Measurements from ENCODE around the gene ALPI.
"Not testable (repeated sequence)": the region's sequence is repeated elsewhere in the genome, so short reads cannot be mapped to it uniquely, and the experiment has no call there.

The ALPI gene

GRCh38 chr2:232440220-232441018, 15.5 kb upstream of the ALPI start:
- in situ Hi-C loops (cut with HindIII; ENCODE audit: low sequenced_read_pairs) = not testable (repeated sequence)

GRCh38 chr2:232441147-232441651, 14.8 kb upstream of the ALPI start:
- in situ Hi-C loops (cut with HindIII; ENCODE audit: low sequenced_read_pairs) = no loop called here

GRCh38 chr2:232441922-232442321, 14.0 kb upstream of the ALPI start:
- in situ Hi-C loops (cut with HindIII; ENCODE audit: low sequenced_read_pairs) = not testable (repeated sequence)

- in situ Hi-C loops (cut with HindIII; ENCODE audit: low sequenced_read_pairs) = not testable (repeated sequence)
These were observed 13.5 kb upstream of the ALPI start for GRCh38 chr2:232442431-232442830.

- in situ Hi-C loops (cut with HindIII; ENCODE audit: low sequenced_read_pairs) = not testable (repeated sequence)
These were observed 12.9 kb upstream of the ALPI start for GRCh38 chr2:232443047-232443446.

GRCh38 chr2:232443669-232444408, 12.1 kb upstream of the ALPI start:
- in situ Hi-C loops (cut with HindIII; ENCODE audit: low sequenced_read_pairs) = not testable (repeated sequence)

GRCh38 chr2:232444409-232445148, 11.4 kb upstream of the ALPI start:
- in situ Hi-C loops (cut with HindIII; ENCODE audit: low sequenced_read_pairs) = no loop called here

- in situ Hi-C loops (cut with HindIII; ENCODE audit: low sequenced_read_pairs) = not testable (repeated sequence)
These were observed 10.6 kb upstream of the ALPI start for GRCh38 chr2:232445149-232445885.

GRCh38 chr2:232446266-232446777, 9.6 kb upstream of the ALPI start:
- in situ Hi-C loops (cut with HindIII; ENCODE audit: low sequenced_read_pairs) = not testable (repeated sequence)

- in situ Hi-C loops (cut with HindIII; ENCODE audit: low sequenced_read_pairs) = no loop called here
These were observed 8.8 kb upstream of the ALPI start for GRCh38 chr2:232447091-232447620.

- in situ Hi-C loops (cut with HindIII; ENCODE audit: low sequenced_read_pairs) = no loop called here
These were observed 8.2 kb upstream of the ALPI start for GRCh38 chr2:232447638-232448303.

GRCh38 chr2:232448304-232448690, 7.7 kb upstream of the ALPI start:
- in situ Hi-C loops (cut with HindIII; ENCODE audit: low sequenced_read_pairs) = no loop called here

GRCh38 chr2:232449964-232450363, 6.0 kb upstream of the ALPI start:
- in situ Hi-C loops (cut with HindIII; ENCODE audit: low sequenced_read_pairs) = no loop called here

- in situ Hi-C loops (cut with HindIII; ENCODE audit: low sequenced_read_pairs) = not testable (repeated sequence)
These were observed 4.3 kb upstream of the ALPI start for GRCh38 chr2:232451645-232452044.

GRCh38 chr2:232454630-232455029, 1.3 kb upstream of the ALPI start:
- in situ Hi-C loops (cut with HindIII; ENCODE audit: low sequenced_read_pairs) = loop anchor here (5.0 kb wide), 1 partner anchor 43 kb away; no protein-coding TSS in a partner anchor

- in situ Hi-C loops (cut with HindIII; ENCODE audit: low sequenced_read_pairs) = loop anchor here (5.0 kb wide), 1 partner anchor 41 kb away; no protein-coding TSS in a partner anchor
These were observed 555 bp downstream of the ALPI start for GRCh38 chr2:232456296-232457120.

GRCh38 chr2:232457121-232458011, 1.4 kb downstream of the ALPI start:
- in situ Hi-C loops (cut with HindIII; ENCODE audit: low sequenced_read_pairs) = loop anchor here (5.0 kb wide), 1 partner anchor 40 kb away; no protein-coding TSS in a partner anchor
